Measurements from ENCODE around the gene LRRC47.
A peak's percentile ranks its signal among the peaks of the same experiment; 100 is the strongest.
"Not testable (repeated sequence)": the region's sequence is repeated elsewhere in the genome, so short reads cannot be mapped to it uniquely, and the experiment has no call there.

Gene LRRC47

DNA sequence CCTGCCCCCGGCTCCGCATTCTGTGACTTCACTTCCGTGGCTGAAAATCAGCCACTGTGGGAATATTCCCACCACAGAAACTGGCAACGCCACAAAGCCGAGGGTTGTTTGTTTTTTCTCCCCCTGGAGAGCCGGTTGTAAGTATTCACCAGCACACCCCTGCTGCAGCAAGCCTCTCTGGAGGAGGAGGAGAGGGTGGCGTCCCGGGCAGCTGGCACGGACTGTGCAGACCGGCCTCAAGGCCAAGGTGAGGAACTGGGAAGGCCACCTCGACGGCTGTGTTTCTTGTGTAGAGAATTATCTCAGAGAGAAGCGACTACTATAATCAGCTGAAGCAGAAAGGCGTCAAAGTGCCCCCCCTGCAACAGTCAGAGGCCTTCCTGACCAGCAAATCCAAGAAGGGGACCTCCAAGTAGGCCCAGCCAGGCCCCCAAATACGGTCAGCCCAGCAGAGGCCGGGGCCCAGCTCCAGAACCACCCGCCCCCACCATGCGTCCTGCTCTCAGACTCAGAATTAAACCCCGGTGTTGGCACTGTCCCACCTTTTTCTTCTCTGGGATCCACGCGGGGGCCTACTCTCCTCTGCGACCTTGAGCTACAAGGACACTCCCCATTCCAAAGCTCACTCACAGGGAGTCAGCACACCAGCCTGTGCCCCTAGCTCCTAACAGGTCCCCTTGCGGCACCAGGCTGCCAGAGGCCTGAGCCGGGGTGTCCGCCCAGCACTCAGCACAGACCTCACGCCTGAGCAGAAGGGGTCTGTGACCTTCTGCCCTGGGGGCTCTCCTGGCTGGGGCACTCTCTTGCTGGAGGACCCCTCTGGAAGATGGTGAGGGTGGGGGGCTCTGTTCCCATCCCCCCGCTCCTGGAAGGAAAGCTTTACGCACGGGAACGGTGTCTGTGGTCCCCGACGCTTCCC lies 24.9 kb downstream of the LRRC47 start:
- no peak for DNase-seq

DNA sequence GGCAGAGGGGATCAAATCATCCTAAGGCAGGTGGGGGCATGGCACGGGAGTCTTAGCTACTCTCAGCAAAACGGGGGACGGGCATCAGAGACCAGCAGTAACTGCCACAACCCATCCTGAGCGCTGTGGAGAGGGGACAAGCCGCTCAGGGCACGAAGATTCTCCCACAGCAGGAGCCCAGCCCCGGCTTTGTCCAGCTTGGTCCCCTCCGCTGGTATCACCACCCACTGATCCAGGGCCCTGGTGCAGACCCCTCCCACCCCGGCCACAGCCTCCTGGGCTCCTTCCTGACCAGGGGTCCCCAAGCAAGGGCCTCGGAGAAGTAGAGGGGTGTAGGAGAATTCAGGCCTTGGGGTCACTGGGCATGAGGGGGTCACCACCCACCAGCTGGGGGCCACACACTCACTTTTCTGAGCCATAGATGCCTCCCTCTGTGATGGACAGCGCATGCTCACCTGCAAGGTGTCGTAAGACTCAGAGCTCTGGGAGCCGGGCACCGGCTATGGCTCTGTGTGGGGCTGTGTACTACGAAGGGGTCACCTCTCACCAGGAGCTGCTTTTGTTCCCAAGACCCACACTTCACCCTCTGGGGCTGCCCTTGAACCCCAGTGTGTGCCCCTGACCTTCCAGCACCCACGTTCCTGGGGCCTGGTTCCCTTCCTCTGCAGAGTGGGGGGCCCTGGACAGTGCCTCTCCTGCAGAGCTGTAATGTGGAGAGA lies 26.1 kb downstream of the LRRC47 start:
- DNase-seq, result no peak

DNA sequence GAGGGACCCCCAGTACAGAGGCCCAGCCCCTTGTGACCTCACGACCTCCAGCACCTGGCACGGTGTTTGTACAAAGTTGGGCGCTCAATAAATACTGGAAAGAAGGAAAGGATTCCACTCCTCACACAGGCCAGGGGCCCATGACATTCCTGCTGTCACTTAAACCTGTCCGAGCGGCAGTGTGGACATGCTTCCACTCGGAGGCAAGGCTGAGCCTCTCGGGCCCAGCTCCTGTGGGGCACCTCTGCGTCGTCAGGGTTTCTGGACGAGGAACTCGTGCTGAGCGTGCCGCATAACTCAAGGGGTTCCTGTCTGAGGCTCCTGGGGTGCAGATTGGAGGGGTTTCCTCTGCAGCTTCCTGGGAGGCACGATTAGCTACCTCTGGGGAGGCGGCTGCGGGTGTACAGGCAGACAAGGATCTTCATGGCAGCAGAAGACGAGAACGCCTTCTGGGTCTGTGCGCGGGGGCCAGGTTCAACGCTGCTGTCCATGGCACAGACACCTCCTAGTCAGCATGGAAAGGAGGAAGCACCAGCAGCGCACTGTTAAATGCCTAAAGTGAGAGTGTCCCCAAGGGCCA lies 27.4 kb downstream of the LRRC47 start:
- no peak for DNase-seq

- no peak for DNase-seq
Measured at GRCh38 chr1:3767328-3767925, 28.9 kb downstream of the LRRC47 start.

- DNase-seq, result no peak
Measured at GRCh38 chr1:3763351-3764125, 32.8 kb downstream of the LRRC47 start.

- no peak for DNase-seq
Measured at GRCh38 chr1:3762873-3763228, 33.4 kb downstream of the LRRC47 start.

DNA sequence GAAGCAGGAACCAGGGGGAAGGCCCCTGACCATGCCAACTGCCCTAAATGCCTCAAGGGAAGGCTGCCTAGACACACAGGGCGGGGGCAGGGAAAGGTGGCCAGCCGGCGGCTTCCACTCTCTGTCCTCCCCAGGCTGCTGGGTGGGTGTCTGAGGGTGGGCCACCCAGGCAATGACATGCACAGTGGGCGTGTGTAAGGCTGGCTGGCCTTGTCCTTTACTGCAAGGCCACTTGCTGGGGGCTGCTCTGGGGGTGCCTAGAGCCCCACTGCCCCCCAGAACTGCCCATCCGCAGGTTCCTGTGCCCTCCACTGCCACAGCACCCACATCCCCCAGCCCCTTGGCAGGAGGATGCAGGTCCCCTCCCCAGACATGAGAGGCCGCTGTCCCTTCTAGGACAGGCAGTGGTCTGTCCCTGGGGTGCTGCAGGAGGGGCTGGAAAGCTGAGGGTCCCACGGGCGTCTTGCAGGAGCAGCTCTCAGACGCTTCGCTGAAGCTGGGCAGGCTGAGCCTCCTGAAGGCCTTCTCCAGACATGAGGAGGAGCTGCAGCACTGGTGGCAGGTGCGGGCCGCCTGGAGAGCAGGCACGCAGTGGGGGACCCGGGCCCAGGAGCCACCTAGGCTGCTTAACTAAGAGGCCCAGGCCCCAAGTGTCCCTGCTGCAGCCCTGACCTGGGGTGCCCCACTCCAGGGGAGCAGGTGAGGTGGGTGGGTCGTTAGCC lies 34.0 kb downstream of the LRRC47 start:
- no peak for DNase-seq

GRCh38 chr1:3761296-3762010 lies 34.8 kb downstream of the LRRC47 start:
- DNase-seq, result no peak

DNA sequence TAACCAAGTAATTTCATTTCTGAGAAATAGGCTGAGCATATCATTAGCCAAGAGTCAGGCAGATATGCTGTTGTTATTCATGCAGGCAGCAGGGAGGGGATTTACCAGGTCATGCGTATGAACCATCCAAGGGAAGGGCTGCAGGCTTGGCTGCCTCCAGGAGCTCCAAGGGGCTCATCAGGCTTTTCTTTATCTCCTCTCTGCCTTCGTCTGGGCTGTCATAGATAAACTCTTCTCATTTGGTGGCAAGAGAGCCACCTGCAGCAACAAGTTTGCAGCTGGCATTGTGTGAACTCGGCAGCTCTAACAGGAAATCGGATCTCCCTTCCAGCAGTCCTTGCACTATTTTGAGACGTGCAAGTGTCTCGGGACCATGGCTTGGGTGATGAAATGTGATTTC lies 36.5 kb downstream of the LRRC47 start:
- no peak for DNase-seq

- DNase-seq, result no peak
Measured at GRCh38 chr1:3759164-3759563, 37.1 kb downstream of the LRRC47 start.

- no peak for DNase-seq
Measured at GRCh38 chr1:3756394-3756793, 39.9 kb downstream of the LRRC47 start.

DNA sequence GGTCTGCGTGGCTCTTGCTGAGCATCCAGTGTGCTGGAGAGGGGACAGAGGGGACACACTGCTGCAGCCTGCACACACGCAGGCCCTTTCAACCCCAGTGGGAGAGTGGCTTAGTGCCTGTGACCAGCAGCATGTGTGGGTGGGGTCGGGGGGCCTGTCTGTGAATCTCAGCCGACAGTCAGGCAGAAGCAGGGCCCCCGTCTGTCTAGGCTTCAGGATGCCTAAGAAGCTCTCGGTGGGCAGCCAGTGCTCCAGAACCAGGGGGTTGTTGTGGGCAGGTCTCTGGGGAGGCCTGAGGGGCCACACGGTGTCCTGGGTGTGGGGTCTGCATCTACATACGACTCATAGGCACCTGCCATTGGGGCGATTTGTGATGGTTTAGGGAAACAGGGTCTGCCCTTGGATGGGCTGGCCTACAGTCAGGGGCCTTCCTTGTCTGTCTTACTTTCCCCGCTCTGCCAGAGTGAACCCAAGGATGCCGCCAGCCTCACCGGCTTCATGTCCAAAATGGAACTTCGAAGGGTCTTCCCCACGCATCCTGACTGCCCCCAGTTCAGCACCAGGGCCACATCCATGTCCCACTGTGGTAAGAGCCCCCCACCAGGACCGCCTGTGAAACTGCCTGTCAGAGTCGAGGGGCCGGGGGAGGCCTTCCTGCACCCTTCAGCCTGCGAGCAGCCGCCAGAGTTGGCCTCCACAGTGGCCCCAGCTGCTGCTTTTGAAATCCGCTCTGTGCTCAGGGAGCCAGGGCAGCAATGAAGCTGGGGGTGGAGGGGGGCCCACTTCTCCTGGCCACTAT lies 42.4 kb downstream of the LRRC47 start:
- no peak for DNase-seq

DNA sequence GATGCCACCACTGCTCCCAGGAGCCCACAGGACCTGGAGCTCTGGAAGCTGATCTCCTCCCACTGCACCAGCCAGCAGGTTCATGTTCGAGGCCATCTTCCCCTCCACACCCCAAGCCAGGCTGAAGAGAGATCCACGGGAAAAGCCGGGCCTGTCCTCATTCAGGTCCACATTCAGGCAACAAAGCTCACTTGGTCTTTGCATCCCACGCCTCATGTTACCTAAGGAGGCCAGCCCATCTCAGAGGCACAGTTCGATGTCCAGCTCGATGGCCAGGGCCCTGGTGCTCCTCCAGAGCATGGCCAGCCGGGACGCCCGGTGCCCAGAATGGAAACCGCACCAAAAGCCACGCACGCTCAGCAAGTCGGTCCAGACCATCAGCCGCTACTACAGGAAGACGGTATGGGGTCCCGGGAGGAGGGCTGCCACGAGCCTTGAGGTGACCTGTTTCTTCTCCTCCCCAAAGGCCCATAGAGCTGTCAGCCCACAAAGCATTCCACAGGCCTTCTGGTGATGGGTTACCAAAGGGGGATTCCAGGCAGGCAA lies 43.8 kb downstream of the LRRC47 start, which contains the start of gene CCDC27:
TSS of gene CCDC27 (plus strand) at position 51 of the 546 bp plus-strand sequence. CDS start at position 83, 32 bp downstream.
- no peak for DNase-seq

GRCh38 chr1:3750741-3751140 lies 45.6 kb downstream of the LRRC47 start:
- no peak for DNase-seq

- DNase-seq, result no peak
Measured at GRCh38 chr1:3749512-3749911, 46.8 kb downstream of the LRRC47 start.

DNA sequence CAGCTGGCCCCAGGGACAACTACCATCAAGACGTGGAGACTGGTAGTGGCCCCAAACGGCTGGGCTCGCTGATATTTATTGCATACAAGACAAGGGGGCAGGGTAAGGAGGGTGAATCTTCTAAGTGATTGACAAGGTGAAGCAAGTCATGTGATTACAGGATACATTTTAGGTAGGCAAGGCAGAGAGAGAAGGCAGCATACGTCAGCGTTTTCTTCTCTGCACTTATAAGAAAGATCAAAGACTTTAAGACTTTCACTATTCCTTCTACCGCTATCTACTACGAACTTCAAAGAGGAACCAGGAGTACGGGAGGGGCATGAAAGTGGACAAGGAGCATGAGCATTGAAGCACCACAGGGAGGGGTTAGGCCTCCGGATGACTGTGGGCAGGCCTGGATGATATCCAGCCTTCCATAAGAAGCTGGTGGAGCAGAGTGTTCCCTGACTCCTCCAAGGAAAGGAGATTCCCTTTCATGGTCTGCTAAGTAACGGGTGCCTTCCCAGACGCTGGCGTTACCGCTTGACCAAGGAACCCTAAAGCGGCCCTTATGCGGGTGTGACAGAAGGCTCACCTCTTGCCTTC lies 47.9 kb downstream of the LRRC47 start:
- DNase-seq, result not testable (repeated sequence)

GRCh38 chr1:3747903-3748302 lies 48.4 kb downstream of the LRRC47 start:
- no peak for DNase-seq

- DNase-seq, result no peak
Measured at GRCh38 chr1:3747522-3747848, 48.8 kb downstream of the LRRC47 start.

- DNase-seq, result peak; percentile 22
Measured at GRCh38 chr1:3746830-3747521, 49.3 kb downstream of the LRRC47 start.

All from NCI-H524 treated with DMSO at 0.1 percent for 48 hours (cell line).